ENCODE data around the gene CCL20. TPM values are rescaled to one million over a fixed set of nuclear protein-coding genes. Genes with fewer than 3 reads are reported as not detected.

Gene CCL20
- polyA plus RNA-seq, 1 donor from 2014 or later: not detected

GRCh38 chr2:227804975-227805374 lies 8.7 kb upstream of the CCL20 start:
- H3K9ac ChIP-seq (ENCODE audit: low read length): no peak overlapping the region

GRCh38 chr2:227805578-227805977 lies 8.1 kb upstream of the CCL20 start:
- H3K9ac ChIP-seq (ENCODE audit: low read length): no peak overlapping the region
- H3K27me3 ChIP-seq (ENCODE audit: insufficient read depth, low read depth, low read length): no peaks in the 10 kb centered on the region
- H3K4me3 ChIP-seq (ENCODE audit: low read length): no peak overlapping the region
- no peaks in the 10 kb centered on the region for H4K20me1 ChIP-seq (ENCODE audit: insufficient read depth)
- TF ChIP-seq CTCF (IDR thresholded peaks at IDR 0.05; ENCODE audit: poor library complexity, severe bottlenecking) (no peak), MXI1 (conservative IDR thresholded peaks at IDR 0.05; ENCODE audit: poor library complexity, severe bottlenecking) (no peak), RAD21 (conservative IDR thresholded peaks at IDR 0.05) (no peak), EZH2 (IDR thresholded peaks at IDR 0.05; ENCODE audit: borderline replicate concordance, insufficient read depth, low read length, poor library complexity, severe bottlenecking) (no peak), EP300 (conservative IDR thresholded peaks at IDR 0.05; ENCODE audit: poor library complexity, severe bottlenecking) (no peak), TAF1 (IDR thresholded peaks at IDR 0.05; ENCODE audit: low read depth) (no peak), REST (IDR thresholded peaks at IDR 0.05; ENCODE audit: borderline replicate concordance) (no peak), POLR2AphosphoS5 (IDR thresholded peaks at IDR 0.05) (no peak), SMC3 (conservative IDR thresholded peaks at IDR 0.05; ENCODE audit: poor library complexity) (no peak)
- H3K4me2 ChIP-seq (ENCODE audit: low read length): no peak overlapping the region
- H2AFZ ChIP-seq (ENCODE audit: low read depth, low read length): no peak overlapping the region
- no peaks in the 10 kb centered on the region for H3K9me3 ChIP-seq (ENCODE audit: low read length)
- H3K79me2 ChIP-seq (replicated peaks; ENCODE audit: insufficient read depth, low read length): no peaks in the 10 kb centered on the region
- no peak overlapping the region for H3K27ac ChIP-seq (ENCODE audit: low read length)
- no peaks in the 10 kb centered on the region for H3F3A ChIP-seq (ENCODE audit: insufficient read depth, low read length, poor library complexity, severe bottlenecking)
- no peaks in the 10 kb centered on the region for H3K36me3 ChIP-seq (ENCODE audit: insufficient read depth, low read length)
- no peaks in the 10 kb centered on the region for H3K9me2 ChIP-seq (ENCODE audit: insufficient read depth, low read length)

More at GRCh38 chr2:227804975-227805374, 8.7 kb upstream of the CCL20 start:
- H3K9me2 ChIP-seq (ENCODE audit: insufficient read depth, low read length): no peaks in the 10 kb centered on the region
- H3K9me3 ChIP-seq (ENCODE audit: low read length): no peaks in the 10 kb centered on the region
- no peak overlapping the region for H3K4me2 ChIP-seq (ENCODE audit: low read length)
- no peak overlapping the region for H3K4me3 ChIP-seq (ENCODE audit: low read length)
- H2AFZ ChIP-seq (ENCODE audit: low read depth, low read length): no peak overlapping the region
- TF ChIP-seq TAF1 (IDR thresholded peaks at IDR 0.05; ENCODE audit: low read depth) (no peak), RAD21 (conservative IDR thresholded peaks at IDR 0.05) (no peak), REST (IDR thresholded peaks at IDR 0.05; ENCODE audit: borderline replicate concordance) (no peak)
- no peaks in the 10 kb centered on the region for H3K27me3 ChIP-seq (ENCODE audit: insufficient read depth, low read depth, low read length)
- H3K36me3 ChIP-seq (ENCODE audit: insufficient read depth, low read length): no peaks in the 10 kb centered on the region
- H4K20me1 ChIP-seq (ENCODE audit: insufficient read depth): no peaks in the 10 kb centered on the region
- H3K27ac ChIP-seq (ENCODE audit: low read length): no peak overlapping the region
- no peaks in the 10 kb centered on the region for H3K79me2 ChIP-seq (replicated peaks; ENCODE audit: insufficient read depth, low read length)
- H3F3A ChIP-seq (ENCODE audit: insufficient read depth, low read length, poor library complexity, severe bottlenecking): no peaks in the 10 kb centered on the region
